Left lung (tissue), 14 donors: ENCODE data around the gene FAM111A. TPM values are rescaled to one million over a fixed set of nuclear protein-coding genes. Genes with fewer than 3 reads are reported as not detected.
"Not testable (repeated sequence)": the region's sequence is repeated elsewhere in the genome, so short reads cannot be mapped to it uniquely, and the experiment has no call there.

Source experiments
- ATAC-seq: fragments of 200-7000 bp; cut with Tn5 transposase; one replicate; pipeline ENCODE4 v1.9.1; 2020; ENCODE audit warnings: moderate library complexity
- DNase-seq, 4 donors: peaks; one replicate each; pipeline ENCODE4 v3.0.0-alpha.2; 2013 to 2020
- H3K27ac ChIP-seq, 2 donors: fragments of 200-600 bp; sonication (generic) in 1 of 2; one replicate each; pipeline versions ENCODE4 v1.5.0 to v1.8.0; 2020 to 2021
- H3K27me3 ChIP-seq, 2 donors: fragments of 200-600 bp; sonication (generic) in 1 of 2; one replicate each; pipeline versions ENCODE4 v1.5.0 to v1.8.0; 2020 to 2021
- H3K36me3 ChIP-seq, 2 donors: fragments of 200-600 bp; sonication (generic) in 1 of 2; one replicate each; pipeline versions ENCODE4 v1.5.0 to v1.8.0; 2020 to 2021
- H3K4me1 ChIP-seq, 2 donors: fragments of 200-600 bp; one replicate each; pipeline ENCODE4 v1.8.0; 2021
- H3K4me3 ChIP-seq, 2 donors: fragments of 200-600 bp; sonication (generic) in 1 of 2; one replicate each; pipeline versions ENCODE4 v1.5.0 to v1.8.0; 2020 to 2021; ENCODE audit warnings: mild to moderate bottlenecking in 1 of 2
- H3K9me3 ChIP-seq, 2 donors: fragments of 200-600 bp; sonication (generic) in 1 of 2; one replicate each; pipeline versions ENCODE4 v1.5.0 to v1.8.0; 2020 to 2021
- intact Hi-C, 2 donors: fragments of 100-400 bp; cut with DNase I; formaldehyde crosslinking; loops; one replicate each; pipeline versions ENCODE4 v1.11.2 to v1.14.2; 2022
- long read RNA-seq, 12 donors: library from polyadenylated mRNA in 2 of 12; unstranded in 2 of 12; transcript quantifications; one replicate each; pipeline ENCODE4 v2.0.0 and lab custom pipeline, GENCODE V29; 2019 to 2026
- polyA plus RNA-seq, 6 donors: library from polyadenylated mRNA; unstranded; fragments of 120-200 nt; gene quantifications; one replicate each; pipeline ENCODE4 v1.2.1, GENCODE V29; 2013; ENCODE audit not compliant: insufficient read length in 6 of 6
- total RNA-seq, 2 donors: library from RNA; stranded (reverse); fragmentation: NEBNext Ultra II Directional; extraction: Animal tissue kit (Norgen Biotek cat#: 25700); gene quantifications; one replicate each; pipeline ENCODE4 v1.2.1, GENCODE V29; 2021
- TF ChIP-seq, protein P1 (sequence below), 2 donors: fragments of 200-600 bp; sonication (generic) in 1 of 2; IDR thresholded peaks; one replicate each; pipeline versions ENCODE4 v1.5.0 to v1.8.0; 2021; ENCODE audit warnings: antibody characterized with exemption in 2 of 2
- donor health status: DM: no; HTN: yes; CAD: no.
- donor health status: DM: no; HTN: no; CAD: no.

The FAM111A gene, protein sequence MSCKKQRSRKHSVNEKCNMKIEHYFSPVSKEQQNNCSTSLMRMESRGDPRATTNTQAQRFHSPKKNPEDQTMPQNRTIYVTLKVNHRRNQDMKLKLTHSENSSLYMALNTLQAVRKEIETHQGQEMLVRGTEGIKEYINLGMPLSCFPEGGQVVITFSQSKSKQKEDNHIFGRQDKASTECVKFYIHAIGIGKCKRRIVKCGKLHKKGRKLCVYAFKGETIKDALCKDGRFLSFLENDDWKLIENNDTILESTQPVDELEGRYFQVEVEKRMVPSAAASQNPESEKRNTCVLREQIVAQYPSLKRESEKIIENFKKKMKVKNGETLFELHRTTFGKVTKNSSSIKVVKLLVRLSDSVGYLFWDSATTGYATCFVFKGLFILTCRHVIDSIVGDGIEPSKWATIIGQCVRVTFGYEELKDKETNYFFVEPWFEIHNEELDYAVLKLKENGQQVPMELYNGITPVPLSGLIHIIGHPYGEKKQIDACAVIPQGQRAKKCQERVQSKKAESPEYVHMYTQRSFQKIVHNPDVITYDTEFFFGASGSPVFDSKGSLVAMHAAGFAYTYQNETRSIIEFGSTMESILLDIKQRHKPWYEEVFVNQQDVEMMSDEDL
- 10 to 100 TPM; 50.3 to 55.9 TPM for total RNA-seq
- 100 to 1,000 TPM in 3 of 6 donors, 10 to 100 TPM in 3; 82.8 to 113 (median 97.1) TPM for polyA plus RNA-seq
- long read RNA-seq, donor 1, full-length matches to known transcripts = 16 of 188 reads
- long read RNA-seq, donor 1, partial matches to known transcripts = 172 of 188 reads
- long read RNA-seq, donor 1, other reads (novel, unspliced or antisense) = 0 of 188 reads
- long read RNA-seq, donor 2, full-length matches to known transcripts = 12 of 37 reads
- long read RNA-seq, donor 2, partial matches to known transcripts = 25 of 37 reads
- long read RNA-seq, donor 2, other reads (novel, unspliced or antisense) = 0 of 37 reads
- long read RNA-seq, donor 3, partial matches to known transcripts = 0 of 4 reads
- long read RNA-seq, donor 3, other reads (novel, unspliced or antisense) = 0 of 4 reads
- long read RNA-seq, donor 4, partial matches to known transcripts = 3 of 16 reads
- long read RNA-seq, donor 4, other reads (novel, unspliced or antisense) = 10 of 16 reads
- long read RNA-seq, donor 5, full-length matches to known transcripts = 16 of 16 reads
- long read RNA-seq, donor 5, partial matches to known transcripts = 0 of 16 reads
- long read RNA-seq, donor 5, other reads (novel, unspliced or antisense) = 0 of 16 reads
- long read RNA-seq, donor 6, full-length matches to known transcripts = 9 of 9 reads
- long read RNA-seq, donor 6, partial matches to known transcripts = 0 of 9 reads
- long read RNA-seq, donor 6, other reads (novel, unspliced or antisense) = 0 of 9 reads
- long read RNA-seq, donor 7, full-length matches to known transcripts = 13 of 21 reads
- long read RNA-seq, donor 7, partial matches to known transcripts = 8 of 21 reads
- long read RNA-seq, donor 7, other reads (novel, unspliced or antisense) = 0 of 21 reads
- long read RNA-seq, donor 8, full-length matches to known transcripts = 8 of 8 reads
- long read RNA-seq, donor 8, partial matches to known transcripts = 0 of 8 reads
- long read RNA-seq, donor 8, other reads (novel, unspliced or antisense) = 0 of 8 reads
- long read RNA-seq, donor 9 = 0 reads
- long read RNA-seq, donor 10, partial matches to known transcripts = 0 of 4 reads
- long read RNA-seq, donor 10, other reads (novel, unspliced or antisense) = 3 of 4 reads
- long read RNA-seq, donor 11, full-length matches to known transcripts = 4 of 4 reads
- long read RNA-seq, donor 11, partial matches to known transcripts = 0 of 4 reads
- long read RNA-seq, donor 11, other reads (novel, unspliced or antisense) = 0 of 4 reads
- long read RNA-seq, donor 12, full-length matches to known transcripts = 8 of 8 reads
- long read RNA-seq, donor 12, partial matches to known transcripts = 0 of 8 reads
- long read RNA-seq, donor 12, other reads (novel, unspliced or antisense) = 0 of 8 reads

DNA sequence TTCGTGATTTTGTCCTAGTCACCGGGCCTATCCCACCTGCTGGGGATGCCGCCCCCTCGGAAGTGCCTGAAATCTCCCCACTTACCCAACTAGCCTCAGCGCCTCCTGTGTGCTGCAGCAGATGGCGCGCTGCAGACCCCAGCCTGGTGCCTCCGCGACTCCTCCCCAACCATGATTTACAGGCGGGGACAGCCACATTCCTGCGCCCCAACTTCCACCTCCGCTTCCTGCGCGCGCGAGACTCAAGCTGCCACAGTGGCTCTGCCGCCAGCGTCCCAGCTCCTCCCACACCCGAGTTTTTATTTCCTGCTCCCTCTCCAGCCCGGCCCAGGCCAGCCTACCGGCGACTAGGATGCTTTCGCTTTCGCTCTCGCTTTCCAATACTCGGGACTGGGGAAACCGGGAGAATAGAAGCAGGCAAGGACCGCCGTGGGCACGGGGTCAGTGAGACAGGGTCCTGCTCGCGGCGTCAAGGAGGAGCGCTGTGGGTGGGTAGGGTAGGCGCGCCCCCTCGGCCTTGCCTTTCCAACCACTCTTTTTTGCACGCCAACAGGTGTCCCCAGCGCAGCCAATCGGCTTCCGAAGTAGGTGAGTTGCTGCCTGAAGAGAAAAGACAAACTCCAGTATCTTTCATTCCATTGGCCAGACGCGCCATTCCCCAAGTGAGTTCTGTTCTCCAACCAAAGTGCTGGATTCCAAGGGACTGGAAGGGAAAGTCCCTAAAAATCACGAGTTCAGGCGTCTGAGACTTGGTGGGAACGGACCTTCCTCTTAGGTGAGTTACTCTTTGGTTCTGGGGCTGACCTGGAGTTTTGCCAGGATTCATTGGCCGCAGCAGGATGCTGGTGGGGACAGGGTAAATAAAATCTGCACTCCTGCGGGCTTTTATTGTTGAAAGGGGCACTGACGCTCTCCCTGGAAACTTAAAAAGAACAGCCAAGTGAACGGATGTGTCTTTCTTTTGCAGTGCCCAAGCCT lies at the start of gene FAM111A:
FAM111A (plus strand) TSS at position 327 of the 978 bp plus-strand sequence. CDS start 6,017 bp downstream, outside the sequence.
- Histone ChIP-seq H3K4me3 (peak within 1 kb of the TSS; percentile 61 to 78), H3K27me3 (no peaks in the 10 kb centered on the region), H3K9me3 (no peaks in the 10 kb centered on the region), H3K27ac (peak within 1 kb of the TSS; percentile 95 to 96), H3K4me1 (peaks cover 15 to 56% of the 10 kb centered on the region in 2 donors), H3K36me3 (peaks cover 0 to 7% of the 10 kb centered on the region in 2 donors)
- peak; percentile 93 for ATAC-seq
- TF ChIP-seq, protein P1, sequence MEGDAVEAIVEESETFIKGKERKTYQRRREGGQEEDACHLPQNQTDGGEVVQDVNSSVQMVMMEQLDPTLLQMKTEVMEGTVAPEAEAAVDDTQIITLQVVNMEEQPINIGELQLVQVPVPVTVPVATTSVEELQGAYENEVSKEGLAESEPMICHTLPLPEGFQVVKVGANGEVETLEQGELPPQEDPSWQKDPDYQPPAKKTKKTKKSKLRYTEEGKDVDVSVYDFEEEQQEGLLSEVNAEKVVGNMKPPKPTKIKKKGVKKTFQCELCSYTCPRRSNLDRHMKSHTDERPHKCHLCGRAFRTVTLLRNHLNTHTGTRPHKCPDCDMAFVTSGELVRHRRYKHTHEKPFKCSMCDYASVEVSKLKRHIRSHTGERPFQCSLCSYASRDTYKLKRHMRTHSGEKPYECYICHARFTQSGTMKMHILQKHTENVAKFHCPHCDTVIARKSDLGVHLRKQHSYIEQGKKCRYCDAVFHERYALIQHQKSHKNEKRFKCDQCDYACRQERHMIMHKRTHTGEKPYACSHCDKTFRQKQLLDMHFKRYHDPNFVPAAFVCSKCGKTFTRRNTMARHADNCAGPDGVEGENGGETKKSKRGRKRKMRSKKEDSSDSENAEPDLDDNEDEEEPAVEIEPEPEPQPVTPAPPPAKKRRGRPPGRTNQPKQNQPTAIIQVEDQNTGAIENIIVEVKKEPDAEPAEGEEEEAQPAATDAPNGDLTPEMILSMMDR (IDR thresholded peaks at IDR 0.05) = peak in 1 of 2 donors; percentile 23
- DNase-seq = peak; percentile 86 to 98 (median 92)
- intact Hi-C loops = no loop called here

DNA sequence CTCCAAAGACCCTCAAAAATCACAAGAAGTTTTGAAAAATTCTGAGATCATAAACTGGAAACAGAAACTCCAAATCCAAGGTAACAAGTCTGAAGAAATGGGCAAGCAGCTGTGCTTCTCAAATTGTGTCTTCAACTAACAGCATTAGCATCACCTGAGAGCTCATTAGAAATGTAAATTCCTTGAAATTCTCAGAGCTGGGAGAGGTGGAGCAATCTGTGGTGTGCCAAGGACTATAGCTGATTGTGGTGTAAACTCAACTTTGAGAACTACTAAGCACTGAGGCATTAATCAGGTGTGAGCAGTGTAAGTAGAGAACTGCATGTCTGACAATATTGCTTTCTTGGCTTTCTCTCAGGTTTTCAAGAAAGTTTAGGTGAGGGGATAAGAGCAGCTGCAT lies 49.1 kb upstream of the FAM111A start:
- H3K4me3 ChIP-seq, intact Hi-C loops, H3K36me3 ChIP-seq, H3K9me3 ChIP-seq, ATAC-seq, H3K27me3 ChIP-seq, H3K4me1 ChIP-seq, H3K27ac ChIP-seq, DNase-seq: not testable (repeated sequence)

DNA sequence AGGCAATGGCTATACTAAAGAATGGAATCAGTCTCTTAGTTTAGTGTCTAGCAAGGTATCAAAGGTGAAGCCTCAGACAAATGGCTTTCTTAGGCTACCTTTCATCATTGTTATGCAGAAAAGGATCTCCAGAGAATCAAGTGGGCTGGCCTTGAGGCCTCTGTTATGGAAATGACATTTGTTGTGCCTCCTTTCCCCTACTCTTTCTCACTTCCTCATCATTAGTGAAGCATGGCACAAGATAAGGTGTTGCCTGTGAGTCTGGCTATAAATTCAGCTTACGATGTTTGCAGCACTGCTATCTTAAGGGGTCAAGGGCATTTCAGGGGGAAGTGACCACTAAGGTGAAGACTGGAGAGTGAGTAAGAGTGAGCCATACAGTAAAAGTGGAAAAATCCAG lies 47.4 kb upstream of the FAM111A start:
- DNase-seq, ATAC-seq, H3K4me3 ChIP-seq, H3K36me3 ChIP-seq, H3K4me1 ChIP-seq, H3K27ac ChIP-seq, H3K9me3 ChIP-seq, H3K27me3 ChIP-seq, intact Hi-C loops: not testable (repeated sequence)

DNA sequence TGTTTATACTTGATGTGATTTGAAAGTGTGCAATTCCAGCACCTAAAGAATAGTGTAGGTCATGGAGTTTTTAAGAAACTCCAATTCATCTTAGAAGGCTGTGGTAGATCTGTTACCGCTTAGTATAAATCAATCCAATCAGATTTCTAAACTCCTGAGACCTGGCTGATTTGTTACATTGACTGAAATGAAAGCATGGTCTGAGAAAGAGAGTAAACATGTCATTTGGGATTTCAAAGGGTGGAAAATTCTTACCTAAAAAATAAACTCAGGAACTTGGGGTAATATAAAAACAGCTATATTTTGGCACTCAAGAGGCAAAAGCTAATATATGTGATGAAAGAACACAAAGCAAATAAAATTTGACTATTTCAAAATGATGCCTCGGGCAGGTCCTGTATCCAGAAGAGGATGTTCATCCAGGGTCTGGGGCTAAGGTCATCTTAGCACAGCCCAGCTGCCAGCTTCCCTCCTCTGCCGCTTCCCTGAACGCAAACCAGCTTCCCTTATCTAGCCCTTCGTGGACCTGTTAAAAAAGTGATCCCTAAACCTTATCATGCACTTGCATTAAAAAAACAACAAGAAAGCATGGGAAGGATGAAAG lies 46.6 kb upstream of the FAM111A start:
- H3K4me3 ChIP-seq, DNase-seq, H3K27ac ChIP-seq, H3K36me3 ChIP-seq, intact Hi-C loops, H3K9me3 ChIP-seq, H3K4me1 ChIP-seq, H3K27me3 ChIP-seq, ATAC-seq: not testable (repeated sequence)

DNA sequence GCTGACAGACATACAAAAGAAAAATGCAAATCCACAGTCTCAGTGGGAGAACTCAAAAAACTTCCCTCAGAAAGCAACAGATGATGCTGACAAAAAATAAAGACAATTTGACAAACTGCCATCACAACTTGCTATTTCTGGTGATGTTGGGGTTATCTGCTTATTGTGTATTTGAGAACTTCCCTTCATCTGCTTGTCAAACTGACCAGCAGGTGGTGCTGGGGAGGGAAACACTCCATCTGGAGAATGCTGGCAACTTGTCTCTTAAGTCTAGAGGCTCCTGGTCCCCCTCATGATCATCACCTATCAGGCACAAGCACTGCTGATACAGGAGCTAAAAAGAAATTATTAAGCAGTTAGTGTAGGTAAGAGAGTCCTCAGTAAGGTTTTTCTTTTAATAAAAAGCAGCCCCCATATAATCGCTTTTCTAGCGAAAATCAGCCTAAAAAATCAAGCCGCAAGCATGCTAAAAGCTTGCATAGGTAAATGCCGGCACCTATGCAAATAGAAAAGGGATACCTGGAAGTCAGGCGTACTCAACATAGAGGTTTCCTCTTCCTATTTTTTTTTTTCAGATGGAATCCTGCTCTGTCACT lies 45.4 kb upstream of the FAM111A start:
- no peak overlapping the region for H3K27ac ChIP-seq
- intact Hi-C loops = no loop called here
- no peaks in the 10 kb centered on the region for H3K36me3 ChIP-seq
- peak in 2 of 4 donors; percentile 24 to 59 for DNase-seq
- no peaks in the 10 kb centered on the region for H3K9me3 ChIP-seq
- TF ChIP-seq, protein P1 (IDR thresholded peaks at IDR 0.05) = peak; percentile 72
- peaks cover 0 to 9% of the 10 kb centered on the region in 2 donors for H3K4me1 ChIP-seq
- no peak overlapping the region for H3K4me3 ChIP-seq
- H3K27me3 ChIP-seq = peaks cover 0 to 7% of the 10 kb centered on the region in 2 donors
- ATAC-seq = peak; percentile 86

DNA sequence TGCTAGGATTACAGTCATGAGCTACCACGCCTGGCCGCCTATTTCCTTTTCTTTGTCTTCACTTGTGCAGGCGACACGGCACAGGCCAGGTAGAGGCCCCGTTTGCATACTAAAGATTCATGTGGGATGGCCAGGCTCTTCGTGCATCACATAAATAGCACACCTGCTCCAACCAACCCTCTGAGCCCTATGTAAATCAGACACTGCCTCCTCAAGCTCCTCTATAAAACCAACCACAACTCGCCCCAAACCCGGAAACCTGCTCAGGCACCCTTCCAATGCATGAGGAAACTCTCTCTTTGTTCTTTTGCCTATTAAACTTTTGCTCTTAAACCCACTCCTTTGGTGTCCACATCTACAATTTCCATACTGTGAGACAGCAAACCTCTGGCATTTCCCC lies 44.7 kb upstream of the FAM111A start:
- peaks cover 0 to 13% of the 10 kb centered on the region in 2 donors for H3K4me1 ChIP-seq
- DNase-seq, ATAC-seq, H3K9me3 ChIP-seq, H3K4me3 ChIP-seq, H3K27ac ChIP-seq, H3K36me3 ChIP-seq, intact Hi-C loops: not testable (repeated sequence)
- peaks cover 0 to 13% of the 10 kb centered on the region in 2 donors for H3K27me3 ChIP-seq
